Loucy (cell line): ENCODE data around the gene GARRE1.

Experiments used
- H2AFZ ChIP-seq: fragments of 200-600 bp; sonication (generic); 2 replicates; pipeline ENCODE4 v1.6.0; 2016; ENCODE audit warnings: antibody characterized with exemption, mild to moderate bottlenecking, low read length, moderate library complexity
- H3F3A ChIP-seq: fragments of 200-600 bp; 2 replicates; pipeline ENCODE4 v1.6.0; 2016; ENCODE audit warnings: antibody characterized with exemption, low read depth, mild to moderate bottlenecking
- H3K27me3 ChIP-seq: fragments of 200-600 bp; sonication (generic); 2 replicates; pipeline ENCODE4 v1.6.1; 2014; ENCODE audit warnings: low read length, mild to moderate bottlenecking; ENCODE audit not compliant: insufficient read depth, poor library complexity, severe bottlenecking
- H3K36me3 ChIP-seq: fragments of 200-600 bp; sonication (generic); 2 replicates; pipeline ENCODE4 v1.6.1; 2016; ENCODE audit warnings: low read length; ENCODE audit not compliant: insufficient read depth
- H3K4me1 ChIP-seq: fragments of 200-600 bp; sonication (generic); 2 replicates; pipeline ENCODE4 v1.5.1; 2014; ENCODE audit warnings: low read length, mild to moderate bottlenecking; ENCODE audit not compliant: insufficient read depth, poor library complexity, severe bottlenecking
- H3K4me2 ChIP-seq: fragments of 200-600 bp; sonication (generic); 2 replicates; pipeline ENCODE4 v1.6.0; 2014; ENCODE audit warnings: antibody characterized with exemption, low read length, low read depth, mild to moderate bottlenecking; ENCODE audit not compliant: poor library complexity, severe bottlenecking
- H3K4me3 ChIP-seq: fragments of 200-600 bp; sonication (generic); 2 replicates; pipeline ENCODE4 v1.5.1; 2014; ENCODE audit warnings: low read length, mild to moderate bottlenecking, mixed read lengths; ENCODE audit not compliant: poor library complexity, severe bottlenecking
- H3K79me2 ChIP-seq: fragments of 200-600 bp; sonication (generic); 2 replicates; pipeline ENCODE4 v1.6.1; 2014; ENCODE audit warnings: low read length; ENCODE audit not compliant: insufficient read depth
- H3K9ac ChIP-seq: fragments of 200-600 bp; sonication (generic); 2 replicates; pipeline ENCODE4 v1.6.0; 2014; ENCODE audit warnings: mild to moderate bottlenecking, low read depth, low read length, moderate library complexity; ENCODE audit not compliant: poor library complexity, severe bottlenecking
- H3K9me2 ChIP-seq: fragments of 200-600 bp; sonication (generic); replicated peaks from 2 replicates; pipeline ENCODE4 v1.6.1; 2016; ENCODE audit warnings: low read depth, low read length, mixed read lengths
- H3K9me3 ChIP-seq: fragments of 200-600 bp; sonication (generic); 2 replicates; pipeline ENCODE4 v1.6.1; 2014; ENCODE audit warnings: mild to moderate bottlenecking, antibody characterized with exemption, low read length, low read depth; ENCODE audit not compliant: insufficient read depth
- H4K20me1 ChIP-seq: fragments of 200-600 bp; sonication (generic); 2 replicates; pipeline ENCODE4 v1.6.0; 2014; ENCODE audit warnings: antibody characterized with exemption, low read length, mild to moderate bottlenecking; ENCODE audit not compliant: insufficient read depth, poor library complexity, severe bottlenecking
- EZH2phosphoT487 ChIP-seq: fragments of 200-600 bp; IDR thresholded peaks from 2 replicates; pipeline ENCODE4 v1.6.1; 2018; ENCODE audit warnings: antibody characterized with exemption, mild to moderate bottlenecking, moderate library complexity, borderline replicate concordance
- TF ChIP-seq, protein P1 (sequence below): fragments of 200-600 bp; sonication (generic); conservative IDR thresholded peaks from 2 replicates; pipeline ENCODE4 v1.5.1; 2014; ENCODE audit warnings: mild to moderate bottlenecking, antibody characterized with exemption, low read length

GARRE1 gene

DNA sequence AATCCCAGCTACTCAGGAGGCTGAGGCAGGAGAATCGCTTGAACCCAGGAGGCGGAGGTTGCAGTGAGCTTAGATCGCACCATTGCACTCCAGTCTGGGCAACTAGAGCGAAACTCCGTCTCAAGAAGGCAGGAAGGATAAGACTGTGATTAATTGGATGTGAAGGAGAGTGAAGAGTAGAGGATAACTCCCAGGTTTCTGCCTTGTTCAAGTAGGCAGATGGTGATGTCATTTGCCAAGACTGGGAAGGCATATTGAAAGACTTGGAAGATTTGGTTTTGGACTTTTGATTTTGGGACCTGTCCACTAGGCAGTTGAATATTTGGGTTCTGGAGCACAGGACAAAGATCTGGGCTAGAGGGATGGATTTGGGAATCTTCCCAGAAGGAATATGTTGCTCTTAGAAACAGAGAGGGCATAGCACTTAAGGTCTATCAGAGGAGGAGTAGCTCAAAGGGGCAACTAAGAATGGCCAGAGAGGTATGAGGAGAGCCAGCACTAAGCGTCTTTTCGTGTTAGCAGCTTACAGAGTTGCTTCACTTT, 20.0 kb downstream of the GARRE1 start:
- Histone ChIP-seq H3K4me3 (no peak overlapping the region), H3K9me2 (no peaks in the 10 kb centered on the region), H4K20me1 (peaks cover 20% of the 10 kb centered on the region), H3K4me2 (no peak overlapping the region), H3K9me3 (no peaks in the 10 kb centered on the region), H3K9ac (no peak overlapping the region), H2AFZ (no peak overlapping the region), H3F3A (no peaks in the 10 kb centered on the region), H3K27me3 (peaks cover 12% of the 10 kb centered on the region), H3K4me1 (peaks cover 3% of the 10 kb centered on the region), H3K36me3 (no peaks in the 10 kb centered on the region), H3K79me2 (no peaks in the 10 kb centered on the region)
- TF ChIP-seq EZH2phosphoT487: no peak
- TF ChIP-seq, protein P1, sequence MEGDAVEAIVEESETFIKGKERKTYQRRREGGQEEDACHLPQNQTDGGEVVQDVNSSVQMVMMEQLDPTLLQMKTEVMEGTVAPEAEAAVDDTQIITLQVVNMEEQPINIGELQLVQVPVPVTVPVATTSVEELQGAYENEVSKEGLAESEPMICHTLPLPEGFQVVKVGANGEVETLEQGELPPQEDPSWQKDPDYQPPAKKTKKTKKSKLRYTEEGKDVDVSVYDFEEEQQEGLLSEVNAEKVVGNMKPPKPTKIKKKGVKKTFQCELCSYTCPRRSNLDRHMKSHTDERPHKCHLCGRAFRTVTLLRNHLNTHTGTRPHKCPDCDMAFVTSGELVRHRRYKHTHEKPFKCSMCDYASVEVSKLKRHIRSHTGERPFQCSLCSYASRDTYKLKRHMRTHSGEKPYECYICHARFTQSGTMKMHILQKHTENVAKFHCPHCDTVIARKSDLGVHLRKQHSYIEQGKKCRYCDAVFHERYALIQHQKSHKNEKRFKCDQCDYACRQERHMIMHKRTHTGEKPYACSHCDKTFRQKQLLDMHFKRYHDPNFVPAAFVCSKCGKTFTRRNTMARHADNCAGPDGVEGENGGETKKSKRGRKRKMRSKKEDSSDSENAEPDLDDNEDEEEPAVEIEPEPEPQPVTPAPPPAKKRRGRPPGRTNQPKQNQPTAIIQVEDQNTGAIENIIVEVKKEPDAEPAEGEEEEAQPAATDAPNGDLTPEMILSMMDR: no peak

DNA sequence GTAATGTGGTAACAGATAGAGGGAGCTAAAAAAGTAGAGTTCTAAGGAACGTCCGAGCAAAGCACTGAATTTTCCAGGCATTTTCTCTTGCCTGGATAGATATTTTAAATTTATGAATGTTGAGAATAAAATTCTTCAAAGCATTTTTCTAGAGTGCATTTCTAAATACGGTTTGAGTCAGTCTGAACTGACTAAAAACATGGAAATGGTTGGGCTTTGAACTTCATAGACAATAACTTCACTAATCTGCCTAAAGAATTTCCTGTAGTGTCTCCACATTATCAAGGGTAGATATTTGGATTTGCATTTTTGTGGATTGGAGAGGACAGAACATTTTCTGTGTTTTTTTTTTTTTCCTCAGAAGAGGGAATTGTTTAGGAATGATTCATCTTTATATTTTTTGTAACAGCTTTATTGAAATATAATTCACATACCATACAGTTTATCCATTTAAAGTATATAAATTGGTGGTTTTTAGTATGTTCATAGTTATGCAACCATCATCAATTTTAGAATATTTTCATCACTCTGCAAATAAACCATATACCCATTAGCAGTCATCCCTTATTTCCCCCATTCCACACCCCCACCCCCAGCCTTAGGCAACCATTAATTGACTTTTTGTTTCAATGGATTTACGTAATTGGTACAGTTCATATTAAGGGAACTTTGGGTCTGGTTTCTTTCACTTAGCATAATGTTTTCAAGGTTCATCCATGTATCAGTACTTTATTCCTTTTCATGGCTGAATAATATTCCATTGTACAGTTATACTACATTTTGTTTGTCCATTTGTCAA, 20.7 kb downstream of the GARRE1 start:
- no peak for TF ChIP-seq EZH2phosphoT487
- TF ChIP-seq, protein P1: no peak
- Histone ChIP-seq H3K27me3 (peaks cover 12% of the 10 kb centered on the region), H3K4me3 (no peak overlapping the region), H3K9me2 (no peaks in the 10 kb centered on the region), H3K4me2 (no peak overlapping the region), H3K36me3 (no peaks in the 10 kb centered on the region), H3K79me2 (no peaks in the 10 kb centered on the region), H3K9me3 (no peaks in the 10 kb centered on the region), H3F3A (no peaks in the 10 kb centered on the region), H4K20me1 (peaks cover 16% of the 10 kb centered on the region), H2AFZ (no peak overlapping the region), H3K4me1 (peaks cover 3% of the 10 kb centered on the region), H3K9ac (no peak overlapping the region)

DNA sequence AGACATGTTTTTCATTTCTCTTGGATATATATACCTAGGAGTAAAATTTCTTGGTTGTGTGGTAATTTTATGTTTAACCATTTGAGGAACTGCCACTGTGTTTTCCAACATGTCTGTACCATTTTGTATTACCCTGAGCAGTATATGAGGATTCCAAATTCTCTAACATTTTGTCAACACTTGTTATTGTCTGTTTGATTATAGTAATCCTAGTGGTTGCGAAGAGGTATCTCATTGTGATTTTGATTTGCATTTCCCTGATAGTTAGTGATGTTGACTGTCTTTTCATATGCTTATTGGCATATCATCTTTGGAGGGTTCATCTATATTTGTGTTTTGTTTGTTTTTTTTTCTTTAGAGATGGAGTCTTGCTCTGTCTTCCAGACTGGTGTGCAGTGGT, 21.4 kb downstream of the GARRE1 start:
- Histone ChIP-seq H3F3A (no peaks in the 10 kb centered on the region), H3K4me3 (no peak overlapping the region), H3K9ac (no peak overlapping the region), H3K4me1 (no peaks in the 10 kb centered on the region), H3K4me2 (no peak overlapping the region), H4K20me1 (peaks cover 9% of the 10 kb centered on the region), H3K9me2 (no peaks in the 10 kb centered on the region), H3K79me2 (no peaks in the 10 kb centered on the region), H3K36me3 (no peaks in the 10 kb centered on the region), H3K9me3 (no peaks in the 10 kb centered on the region), H2AFZ (no peak overlapping the region), H3K27me3 (peaks cover 12% of the 10 kb centered on the region)
- TF ChIP-seq, protein P1: no peak
- no peak for TF ChIP-seq EZH2phosphoT487
